IMR-90 (cell line): ENCODE data around the gene WNK1. TPM values are rescaled to one million over a fixed set of nuclear protein-coding genes. Genes with fewer than 3 reads are reported as not detected.

Experiments
- ATAC-seq: fragments of 200-7000 bp; cut with Tn5 transposase; 2 replicates; pipeline ENCODE4 v1.9.1; 2020; ENCODE audit warnings: low read depth, mild to moderate bottlenecking, moderate library complexity
- BruUV-seq: library from RNA; stranded (reverse); fragments of 400-500 nt; replicated peaks from 2 replicates; lab custom pipeline; 2021; lab: Mats Ljungman, UMichigan
- CTCF ChIA-PET: fragments of 300-600 bp; formaldehyde crosslinking; extraction: SDS; loops from one replicate; lab custom pipeline; 2021; ENCODE audit warnings: antibody characterized with exemption; lab: Yijun Ruan, JAX
- POLR2A ChIA-PET: fragments of 300-600 bp; sonication (Branson Sonifier 250); formaldehyde crosslinking; loops from one replicate; lab custom pipeline; 2022; ENCODE audit warnings: antibody characterized with exemption; ENCODE audit not compliant: unreplicated experiment; lab: Charles Lee
- DNase-seq: peaks from one replicate; pipeline ENCODE4 v3.0.0; 2013
- H2AFZ ChIP-seq: replicated peaks from 2 replicates; pipeline ENCODE3; 2013; ENCODE audit warnings: low read length, mild to moderate bottlenecking; ENCODE audit not compliant: poor library complexity
- H2AK5ac ChIP-seq: 2 replicates; pipeline ENCODE4 v1.6.1; 2013; ENCODE audit warnings: low read depth, low read length, inconsistent platforms
- H2AK9ac ChIP-seq: replicated peaks from 2 replicates; pipeline ENCODE3; 2013; ENCODE audit warnings: mild to moderate bottlenecking, low read depth, low read length, moderate library complexity; ENCODE audit not compliant: poor library complexity
- H2BK120ac ChIP-seq: 2 replicates; pipeline ENCODE4 v1.6.1; 2013; ENCODE audit warnings: low read depth, low read length, inconsistent platforms
- H2BK15ac ChIP-seq: 3 replicates; pipeline ENCODE4 v1.6.1; 2013; ENCODE audit warnings: low read depth, low read length, inconsistent platforms
- H2BK20ac ChIP-seq: 2 replicates; pipeline ENCODE4 v1.6.1; 2013; ENCODE audit warnings: low read depth, mild to moderate bottlenecking, inconsistent platforms, low read length, moderate library complexity
- H2BK5ac ChIP-seq: 2 replicates; pipeline ENCODE4 v1.6.1; 2013; ENCODE audit warnings: mild to moderate bottlenecking, low read depth, low read length, inconsistent platforms; ENCODE audit not compliant: poor library complexity, severe bottlenecking
- H3K14ac ChIP-seq: replicated peaks from 2 replicates; pipeline ENCODE4 v1.6.1; 2013; ENCODE audit warnings: low read depth, low read length, inconsistent platforms
- H3K18ac ChIP-seq: 2 replicates; pipeline ENCODE4 v1.6.1; 2013; ENCODE audit warnings: low read depth, low read length, control low read depth
- H3K23ac ChIP-seq: 2 replicates; pipeline ENCODE4 v1.6.1; 2013; ENCODE audit warnings: low read depth, low read length, inconsistent platforms
- H3K27ac ChIP-seq: 2 replicates; pipeline ENCODE4 v1.5.1; 2013; ENCODE audit warnings: mild to moderate bottlenecking, control low read depth, low read length; ENCODE audit not compliant: insufficient read depth
- H3K27me3 ChIP-seq: 2 replicates; pipeline ENCODE4 v1.6.1; 2013; ENCODE audit warnings: low read length; ENCODE audit not compliant: control insufficient read depth, insufficient read depth
- H3K36me3 ChIP-seq: 2 replicates; pipeline ENCODE4 v1.6.1; 2013; ENCODE audit warnings: low read length, mixed read lengths; ENCODE audit not compliant: control insufficient read depth, insufficient read depth
- H3K4ac ChIP-seq: 2 replicates; pipeline ENCODE4 v1.6.1; 2013; ENCODE audit warnings: low read depth, low read length, inconsistent platforms
- H3K4me1 ChIP-seq: 2 replicates; pipeline ENCODE4 v1.6.1; 2013; ENCODE audit warnings: low read length, mixed read lengths; ENCODE audit not compliant: control insufficient read depth, insufficient read depth
- H3K4me2 ChIP-seq: 2 replicates; pipeline ENCODE4 v1.6.1; 2013; ENCODE audit warnings: low read depth, mild to moderate bottlenecking, control low read depth, low read length, moderate library complexity
- H3K4me3 ChIP-seq: 2 replicates; pipeline ENCODE4 v1.5.1; 2013; ENCODE audit warnings: low read depth, mild to moderate bottlenecking, control low read depth, low read length, moderate library complexity; ENCODE audit not compliant: insufficient read depth
- H3K56ac ChIP-seq: 2 replicates; pipeline ENCODE4 v1.6.1; 2013; ENCODE audit warnings: low read length, inconsistent platforms; ENCODE audit not compliant: insufficient read depth; ENCODE audit errors: extremely low read depth
- H3K79me1 ChIP-seq, 2 experiments: 2 replicates each; pipeline ENCODE4 v1.6.1; 2013; ENCODE audit warnings: low read length in 2 of 2, inconsistent platforms in 1 of 2, low read depth in 1 of 2
- H3K9ac ChIP-seq: 2 replicates; pipeline ENCODE4 v1.6.1; 2013; ENCODE audit warnings: low read depth, low read length, control low read depth
- H3K9me1 ChIP-seq: 2 replicates; pipeline ENCODE4 v1.6.1; 2013; ENCODE audit warnings: low read length, inconsistent platforms; ENCODE audit not compliant: insufficient read depth
- H3K9me3 ChIP-seq: 2 replicates; pipeline ENCODE4 v1.6.1; 2013; ENCODE audit warnings: low read length; ENCODE audit not compliant: control insufficient read depth, insufficient read depth
- H4K20me1 ChIP-seq: 2 replicates; pipeline ENCODE4 v1.6.1; 2013; ENCODE audit warnings: low read length, inconsistent platforms; ENCODE audit not compliant: insufficient read depth
- H4K5ac ChIP-seq: 2 replicates; pipeline ENCODE4 v1.6.1; 2013; ENCODE audit warnings: mild to moderate bottlenecking, low read depth, low read length, control low read depth
- H4K8ac ChIP-seq, 2 experiments: 2 replicates each; pipeline ENCODE4 v1.6.1; 2013; ENCODE audit warnings: low read depth in 2 of 2, low read length in 2 of 2, control low read depth in 1 of 2, inconsistent platforms in 1 of 2
- H4K91ac ChIP-seq: 2 replicates; pipeline ENCODE4 v1.6.1; 2013; ENCODE audit warnings: low read depth, low read length, inconsistent platforms; ENCODE audit not compliant: insufficient read depth
- FOS ChIP-seq: fragments of 150-350 bp; IDR thresholded peaks from 2 replicates; pipeline ENCODE4 v1.6.1; 2016; ENCODE audit warnings: low read depth, low read length
- MAFK ChIP-seq: IDR thresholded peaks from 2 replicates; pipeline ENCODE4 v1.6.1; 2012; ENCODE audit warnings: low read depth, low read length, improper control_type of control experiment
- MAZ ChIP-seq: IDR thresholded peaks from 2 replicates; pipeline ENCODE4 v1.6.1; 2012; ENCODE audit warnings: low read depth, mild to moderate bottlenecking, low read length, improper control_type of control experiment, moderate library complexity, borderline replicate concordance
- NFE2L2 ChIP-seq: fragments of 150-350 bp; IDR thresholded peaks from 2 replicates; pipeline ENCODE4 v1.6.1; 2016; ENCODE audit warnings: low read depth, mild to moderate bottlenecking, low read length
- POLR2A ChIP-seq: IDR thresholded peaks from 2 replicates; pipeline ENCODE4 v1.6.1; 2012; ENCODE audit warnings: mild to moderate bottlenecking, low read depth, low read length
- RCOR1 ChIP-seq: IDR thresholded peaks from 2 replicates; pipeline ENCODE4 v1.6.1; 2012; ENCODE audit warnings: mild to moderate bottlenecking, low read length, improper control_type of control experiment; ENCODE audit not compliant: insufficient replicate concordance
- RFX5 ChIP-seq: IDR thresholded peaks from 2 replicates; pipeline ENCODE4 v1.8.0; 2012; ENCODE audit warnings: low read depth, mild to moderate bottlenecking, low read length, moderate library complexity
- WGBS, 2 experiments: methylation state at CpG; one replicate each; pipeline versions ENCODE4 v1.1.5 to v1.1.7; 2013; ENCODE audit warnings: missing lambda C conversion rate in 2 of 2; ENCODE audit not compliant: insufficient read length in 1 of 2; ENCODE audit errors: extremely low coverage in 2 of 2; 5-methylcytosine and 5-hydroxymethylcytosine counted together
- dilution Hi-C: fragments of 300-500 bp; cut with HindIII; formaldehyde crosslinking; loops from one replicate; pipeline ENCODE4 v1.14.3; 2018; ENCODE audit warnings: low sequenced_read_pairs; ENCODE audit not compliant: unreplicated experiment
- in situ Hi-C: fragments of 300-500 bp; cut with MboI; formaldehyde crosslinking; loops from 3 replicates; pipeline ENCODE4 v1.14.3; 2019; ENCODE audit warnings: low sequenced_read_pairs, inconsistent platforms, mixed read lengths
- intact Hi-C: fragments of 100-400 bp; cut with micrococcal nuclease; formaldehyde crosslinking; loops from 2 replicates; pipeline ENCODE4 v1.10.0; 2022
- polyA plus RNA-seq, 3 experiments: library from polyadenylated mRNA; depleted of rRNA; stranded (reverse); fragments of >200 nt; gene quantifications; 2 replicates each; pipeline ENCODE4 v1.2.3, GENCODE V29; 2012; ENCODE audit warnings: low replicate concordance in 1 of 3
- total RNA-seq: library from RNA; depleted of rRNA; stranded (reverse); fragments of >200 nt; gene quantifications from 2 replicates; pipeline ENCODE4 v1.2.3, GENCODE V29; 2012
- TF ChIP-seq, protein P1 (sequence below): fragments of 150-350 bp; IDR thresholded peaks from 2 replicates; pipeline ENCODE4 v1.6.1; 2016; ENCODE audit warnings: low read depth, mild to moderate bottlenecking, low read length, moderate library complexity, borderline replicate concordance

The WNK1 gene
- total and polyA plus RNA-seq, 2 of the 4 experiments (the other 2 are of a cell fraction): 36.9 to 42.8 TPM

DNA sequence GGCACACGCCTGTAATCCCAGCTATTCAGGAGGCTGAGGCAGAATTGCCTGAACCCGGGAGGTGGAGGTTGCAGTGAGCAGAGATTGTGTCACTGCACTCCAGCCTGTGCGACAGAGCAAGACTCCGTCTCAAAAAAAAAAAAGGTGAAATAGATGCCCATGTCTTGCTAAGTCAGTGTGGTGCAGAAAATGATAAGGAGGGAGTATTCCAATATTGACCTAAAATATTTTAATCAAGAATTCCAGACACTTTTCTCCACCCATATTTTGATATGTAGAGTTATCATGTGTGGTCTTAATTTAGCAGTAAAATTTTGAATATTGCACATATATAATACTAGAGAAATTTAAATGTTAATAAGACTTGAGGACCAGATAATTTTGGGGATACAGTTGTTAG, 57.7 kb downstream of the WNK1 start:
- Histone ChIP-seq H3K27me3 (no peaks in the 10 kb centered on the region), H3K9ac (no peak overlapping the region), H3K14ac (no peak overlapping the region), H4K8ac (no peak overlapping the region), H4K5ac (no peak overlapping the region), H3K9me1 (peaks cover under 1% of the 10 kb centered on the region), H2BK120ac (no peak overlapping the region), H3K18ac (no peak overlapping the region), H2AK5ac (no peak overlapping the region), H2AFZ (no peak overlapping the region), H4K20me1 (peaks cover 33% of the 10 kb centered on the region), H2BK15ac (no peak overlapping the region), H2BK20ac (no peak overlapping the region), H3K36me3 (peaks cover 3% of the 10 kb centered on the region), H3K4me2 (no peak overlapping the region), H3K23ac (no peak overlapping the region), H2AK9ac (no peak overlapping the region), H3K4me1 (peaks cover 5% of the 10 kb centered on the region), H2BK5ac (no peak overlapping the region), H3K4ac (no peak overlapping the region), H3K4me3 (no peak overlapping the region), H3K27ac (no peak overlapping the region), H3K79me1 (peaks cover 15 to 63% of the 10 kb centered on the region in 2 experiments), H4K91ac (no peak overlapping the region), H3K56ac (no peak overlapping the region), H3K9me3 (no peaks in the 10 kb centered on the region)
- no peak for ATAC-seq
- no TSS peak for BruUV-seq
- no CpG with 5 or more reads among the region's 4 CpGs for WGBS, 2 experiments
- CTCF ChIA-PET: interaction anchor here (1.6 kb wide), 1 partner anchor 241 kb away, joined by 4 read pairs; no protein-coding TSS in a partner anchor
- TF ChIP-seq FOS (no peak), MAZ (no peak), POLR2A (no peak), RCOR1 (no peak), NFE2L2 (no peak), MAFK (no peak), RFX5 (no peak)
- TF ChIP-seq, protein P1, sequence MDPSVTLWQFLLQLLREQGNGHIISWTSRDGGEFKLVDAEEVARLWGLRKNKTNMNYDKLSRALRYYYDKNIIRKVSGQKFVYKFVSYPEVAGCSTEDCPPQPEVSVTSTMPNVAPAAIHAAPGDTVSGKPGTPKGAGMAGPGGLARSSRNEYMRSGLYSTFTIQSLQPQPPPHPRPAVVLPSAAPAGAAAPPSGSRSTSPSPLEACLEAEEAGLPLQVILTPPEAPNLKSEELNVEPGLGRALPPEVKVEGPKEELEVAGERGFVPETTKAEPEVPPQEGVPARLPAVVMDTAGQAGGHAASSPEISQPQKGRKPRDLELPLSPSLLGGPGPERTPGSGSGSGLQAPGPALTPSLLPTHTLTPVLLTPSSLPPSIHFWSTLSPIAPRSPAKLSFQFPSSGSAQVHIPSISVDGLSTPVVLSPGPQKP: no peak
- dilution Hi-C loops: no loop called here
- in situ Hi-C loops: loop anchor here (5.0 kb wide), 1 partner anchor 238 kb away; no protein-coding TSS in a partner anchor
- no peak for DNase-seq
- POLR2A ChIA-PET: no interaction called here
- intact Hi-C loops: loop anchor here (5.0 kb wide), 2 partner anchors 33 to 53 kb away; no protein-coding TSS in a partner anchor
